VCaP (cell line): Measurements from ENCODE around the gene ABCG2.

Experiments used
- H3K27ac ChIP-seq: fragments of 450-650 bp; 2 replicates; pipeline ENCODE4 v1.5.1; 2017
- CTCF ChIP-seq: fragments of 450-650 bp; conservative IDR thresholded peaks from 2 replicates; pipeline ENCODE4 v1.5.1; 2017; ENCODE audit warnings: mild to moderate bottlenecking, moderate library complexity

ABCG2 gene

GRCh38 chr4:88054901-88055300, 103.5 kb downstream of the ABCG2 start:
- H3K27ac ChIP-seq = no peak overlapping the region
- TF ChIP-seq CTCF = peak; percentile 93

- TF ChIP-seq CTCF = no peak
- no peak overlapping the region for H3K27ac ChIP-seq
Measured at GRCh38 chr4:88054229-88054628, 104.2 kb downstream of the ABCG2 start.

- no peak overlapping the region for H3K27ac ChIP-seq
- no peak for TF ChIP-seq CTCF
Measured at GRCh38 chr4:88045021-88045420, 113.4 kb downstream of the ABCG2 start.

- peak overlapping the region; percentile 47 for H3K27ac ChIP-seq
- no peak for TF ChIP-seq CTCF
Measured at GRCh38 chr4:88043586-88044340, 114.7 kb downstream of the ABCG2 start.

- no peak for TF ChIP-seq CTCF
- peak overlapping the region; percentile 47 for H3K27ac ChIP-seq
Measured at GRCh38 chr4:88043001-88043400, 115.4 kb downstream of the ABCG2 start.

- no peak for TF ChIP-seq CTCF
- H3K27ac ChIP-seq = peak overlapping the region; percentile 47; the same call in 1 of the 2 replicates
Measured at GRCh38 chr4:88041626-88042025, 116.8 kb downstream of the ABCG2 start.

GRCh38 chr4:88040707-88041106, 117.7 kb downstream of the ABCG2 start:
- TF ChIP-seq CTCF = no peak
- H3K27ac ChIP-seq = no peak overlapping the region
